Measurements from ENCODE around the gene CDC45. TPM values are rescaled to one million over a fixed set of nuclear protein-coding genes. Genes with fewer than 3 reads are reported as not detected.

The CDC45 gene
- total RNA-seq, 4 donors from 2014 or later, result 0.34 TPM; not detected in 3

DNA sequence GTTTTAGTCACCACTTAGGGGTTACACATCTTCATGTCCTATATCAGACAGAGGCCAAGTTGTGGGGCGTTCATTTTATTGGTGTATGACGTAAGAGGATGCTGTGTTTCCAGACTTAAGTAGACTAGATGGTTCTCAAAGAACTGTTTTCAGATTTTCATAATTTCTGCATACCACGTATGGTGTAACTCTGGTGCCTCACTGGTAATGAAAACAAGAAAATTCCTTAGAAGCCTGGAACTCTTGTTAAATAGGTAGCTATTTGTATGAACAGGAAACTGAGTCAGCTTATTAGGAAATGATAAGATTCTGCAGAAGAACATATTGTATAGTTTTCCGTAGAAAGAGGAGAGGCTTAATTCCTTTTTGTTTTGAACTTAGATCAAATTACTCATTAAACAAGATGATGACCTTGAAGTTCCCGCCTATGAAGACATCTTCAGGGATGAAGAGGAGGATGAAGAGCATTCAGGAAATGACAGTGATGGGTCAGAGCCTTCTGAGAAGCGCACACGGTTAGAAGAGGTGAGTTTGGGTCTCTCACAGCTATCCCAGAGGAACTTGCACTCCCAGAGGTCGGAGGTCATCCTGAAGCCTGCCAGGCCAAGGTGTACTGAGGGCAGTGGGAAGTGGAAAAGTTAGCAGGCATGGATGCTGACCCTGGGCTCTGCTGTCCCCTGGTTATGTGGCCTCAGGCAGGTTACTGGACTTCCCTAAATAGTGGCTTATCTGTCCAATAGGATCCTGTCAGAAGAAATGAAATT lies 3.9 kb downstream of the CDC45 start:
- TF ChIP-seq CTCF (IDR thresholded peaks at IDR 0.05; ENCODE audit: low read depth), result no peak

DNA sequence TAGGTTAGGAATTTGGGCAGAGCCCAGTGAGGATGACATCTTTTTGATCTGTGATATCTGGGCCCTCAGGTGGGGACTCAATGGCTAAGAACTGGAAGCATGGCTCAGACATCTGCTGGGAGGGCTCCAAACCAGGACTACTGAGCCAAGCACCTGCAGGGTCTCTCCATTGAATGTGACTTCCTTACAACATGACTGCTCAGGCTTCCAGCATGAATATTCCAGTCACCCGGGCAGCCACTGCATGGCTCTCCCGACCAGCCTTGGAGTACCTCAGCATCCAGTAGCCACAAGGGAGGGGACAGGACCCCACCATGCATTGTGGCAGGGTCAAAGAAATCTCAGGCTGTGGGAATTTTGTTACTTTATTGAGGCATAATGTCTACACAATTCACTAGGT lies 8.6 kb downstream of the CDC45 start:
- no peak for TF ChIP-seq CTCF (IDR thresholded peaks at IDR 0.05; ENCODE audit: low read depth)

DNA sequence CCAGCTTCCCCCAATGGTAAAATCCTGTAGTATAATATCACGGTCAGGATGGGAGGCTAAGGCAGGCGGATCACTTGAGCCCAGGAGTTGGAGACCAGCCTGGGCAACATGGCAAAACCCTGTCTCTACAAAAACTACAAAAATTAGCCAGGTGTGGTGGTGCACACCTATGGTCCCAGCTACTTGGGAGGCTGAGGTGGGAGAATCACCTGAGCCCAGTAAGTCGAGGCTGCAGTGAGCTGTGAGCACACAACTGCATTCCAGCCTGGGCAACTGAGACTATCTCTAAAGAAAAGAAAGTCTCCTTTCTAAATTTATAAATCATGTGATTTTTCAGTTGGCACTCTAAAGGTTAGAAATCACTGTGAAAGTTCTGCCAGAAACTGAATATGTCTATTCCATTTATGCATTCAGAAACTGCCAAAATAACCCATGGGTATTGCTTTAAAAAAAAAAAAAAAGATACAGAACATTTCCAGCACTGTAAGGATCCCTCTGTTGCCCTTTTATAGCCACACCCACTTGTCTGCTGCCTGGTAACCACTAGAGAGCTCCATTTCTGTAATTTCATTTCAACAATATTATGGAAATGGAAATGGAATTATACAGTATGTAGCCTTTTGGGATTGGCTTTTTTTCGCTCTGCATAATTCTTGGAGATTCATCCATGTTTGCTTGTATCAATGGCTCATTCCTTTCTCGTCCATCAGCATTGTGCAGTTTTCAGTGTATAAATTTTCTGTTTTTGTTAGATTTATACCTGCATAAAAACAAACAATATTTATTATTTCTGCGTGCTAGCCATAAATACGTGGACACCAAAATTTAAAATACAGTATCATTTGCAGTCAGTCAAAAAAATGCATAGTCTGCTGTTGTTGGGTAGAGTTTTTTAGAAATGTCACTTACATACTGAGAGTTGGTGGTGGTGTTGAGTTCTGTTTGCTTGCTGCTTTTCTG lies 9.4 kb downstream of the CDC45 start:
- no peak for TF ChIP-seq CTCF (IDR thresholded peaks at IDR 0.05; ENCODE audit: low read depth)

DNA sequence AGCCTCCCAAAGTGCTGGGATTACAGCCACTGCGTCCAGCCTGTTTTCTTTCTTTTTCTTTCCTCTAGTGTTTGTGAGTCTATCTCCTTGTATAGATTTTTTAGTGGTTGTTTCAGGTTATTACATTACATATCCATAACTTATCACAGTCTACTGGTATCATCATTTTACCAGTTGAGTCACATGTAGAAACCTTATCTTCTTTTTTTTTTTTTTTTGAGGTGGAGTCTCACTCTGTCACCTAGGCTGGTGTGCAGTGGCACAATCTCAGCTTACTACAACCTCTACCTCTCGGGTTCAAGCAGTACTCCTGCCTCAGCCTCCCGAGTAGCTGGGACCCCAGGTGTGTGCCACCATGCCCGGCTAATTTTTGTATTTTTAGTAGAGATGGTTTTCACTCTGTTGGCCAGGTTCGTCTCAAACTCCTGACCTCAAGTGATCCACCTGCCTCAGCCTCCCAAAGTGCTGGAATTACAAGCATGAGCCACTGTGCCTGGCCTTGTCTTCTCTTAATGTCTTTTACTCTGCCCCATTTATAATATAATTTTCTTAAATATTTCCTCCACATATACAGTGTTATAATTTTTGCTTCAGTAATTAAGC lies 11.0 kb downstream of the CDC45 start:
- TF ChIP-seq CTCF (IDR thresholded peaks at IDR 0.05; ENCODE audit: low read depth), result no peak

GRCh38 chr22:19492504-19493174 lies 12.9 kb downstream of the CDC45 start:
- TF ChIP-seq CTCF (IDR thresholded peaks at IDR 0.05; ENCODE audit: low read depth), result no peak

DNA sequence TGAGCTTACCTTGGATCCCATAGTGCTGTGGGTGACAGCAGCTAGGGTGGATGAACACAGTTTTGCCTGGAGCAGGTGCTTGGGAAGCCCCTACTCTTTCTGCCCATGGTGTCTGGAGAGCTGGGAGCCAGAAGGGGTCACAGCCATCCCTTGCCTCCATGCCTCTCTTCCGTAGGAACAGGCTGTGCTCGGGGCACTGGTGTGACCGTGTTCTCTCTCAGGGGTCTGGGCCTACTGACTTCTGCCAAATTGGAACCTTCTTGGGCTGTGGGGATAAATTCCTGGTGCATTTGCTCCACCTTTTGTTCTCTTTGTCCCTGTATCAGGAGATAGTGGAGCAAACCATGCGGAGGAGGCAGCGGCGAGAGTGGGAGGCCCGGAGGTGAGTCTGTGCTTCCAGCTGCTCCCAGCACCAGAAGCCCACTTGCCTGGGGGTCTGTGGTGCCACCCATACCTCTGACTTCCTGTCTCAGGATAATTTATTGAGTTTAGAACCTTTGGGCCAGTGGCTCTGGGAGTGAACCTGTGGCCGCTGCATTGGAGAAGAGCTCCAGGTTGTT lies 14.4 kb downstream of the CDC45 start:
- TF ChIP-seq CTCF (IDR thresholded peaks at IDR 0.05; ENCODE audit: low read depth), result no peak
